SK-N-SH (cell line): ENCODE measurements around the gene SCN11A. TPM values are rescaled to one million over a fixed set of nuclear protein-coding genes. Genes with fewer than 3 reads are reported as not detected.

ENCODE experiments used
- CTCF ChIA-PET: fragments of 300-600, 350-600 bp; formaldehyde crosslinking; extraction: SDS; loops from one replicate; lab custom pipeline; 2021; lab: Yijun Ruan, JAX
- POLR2A ChIA-PET: fragments of 350-600 bp; sonication (Branson Sonifier 250); formaldehyde crosslinking; extraction: SDS; loops from one replicate; lab custom pipeline; 2020; ENCODE audit warnings: antibody characterized with exemption, inconsistent platforms; lab: Yijun Ruan, JAX
- DNase-seq: peaks from one replicate; pipeline ENCODE4 v3.0.0; 2012
- H2AFZ ChIP-seq: fragments of 200-600 bp; sonication (generic); 2 replicates; pipeline ENCODE4 v1.8.1; 2016; ENCODE audit warnings: antibody characterized with exemption, mild to moderate bottlenecking, low read depth
- H3F3A ChIP-seq: fragments of 200-600 bp; sonication (generic); replicated peaks from 2 replicates; pipeline ENCODE3; 2016; ENCODE audit warnings: antibody characterized with exemption, mild to moderate bottlenecking; ENCODE audit not compliant: insufficient read depth
- H3K27ac ChIP-seq, 2 experiments: fragments of 200-500 bp in 1 of 2; fragments of 200-600 bp in 1 of 2; sonication (Bioruptor generic) in 1 of 2; sonication (generic), shearing (Covaris generic) in 1 of 2; 2 replicates each; pipeline versions ENCODE4 v1.5.1 to v1.6.1; 2014 to 2016; ENCODE audit warnings: low read depth in 2 of 2, inconsistent platforms in 1 of 2, low read length in 1 of 2, mild to moderate bottlenecking in 1 of 2, mixed read lengths in 1 of 2
- H3K27me3 ChIP-seq: fragments of 200-600 bp; sonication (generic), shearing (Covaris generic); 2 replicates; pipeline ENCODE4 v1.6.1; 2016; ENCODE audit warnings: mixed run types; ENCODE audit not compliant: insufficient read depth
- H3K36me3 ChIP-seq, 2 experiments: fragments of 200-500 bp in 1 of 2; fragments of 200-600 bp in 1 of 2; sonication (Bioruptor generic) in 1 of 2; sonication (generic) in 1 of 2; replicated peaks in 1 of 2; 2 replicates each; pipeline versions ENCODE3 to v1.5.1; 2014 to 2016; ENCODE audit warnings: low read length in 1 of 2, mild to moderate bottlenecking in 1 of 2; ENCODE audit not compliant: insufficient read depth in 2 of 2, control insufficient read depth in 1 of 2
- H3K4me1 ChIP-seq, 2 experiments: fragments of 200-500 bp in 1 of 2; fragments of 200-600 bp in 1 of 2; sonication (Bioruptor generic) in 1 of 2; sonication (generic), shearing (Covaris generic) in 1 of 2; 2 replicates each; pipeline versions ENCODE4 v1.5.1 to v1.6.1; 2014 to 2016; ENCODE audit warnings: low read depth in 1 of 2, low read length in 1 of 2, mixed run types in 1 of 2; ENCODE audit not compliant: insufficient read depth in 2 of 2, control insufficient read depth in 1 of 2
- H3K4me2 ChIP-seq: fragments of 200-600 bp; sonication (generic), shearing (Covaris generic); 2 replicates; pipeline ENCODE4 v1.6.1; 2017; ENCODE audit warnings: mixed run types
- H3K4me3 ChIP-seq, 2 experiments: fragments of 200-500 bp in 1 of 2; fragments of 200-600 bp in 1 of 2; sonication (Bioruptor generic) in 1 of 2; sonication (generic), shearing (Covaris generic) in 1 of 2; 2 replicates each; pipeline versions ENCODE4 v1.5.1 to v1.8.1; 2014 to 2016; ENCODE audit warnings: low read depth in 2 of 2, inconsistent platforms in 1 of 2, low read length in 1 of 2, mild to moderate bottlenecking in 1 of 2, mixed read lengths in 1 of 2, moderate library complexity in 1 of 2
- H3K79me2 ChIP-seq: fragments of 200-600 bp; sonication (generic); 2 replicates; pipeline ENCODE4 v1.8.1; 2017; ENCODE audit warnings: mild to moderate bottlenecking; ENCODE audit not compliant: insufficient read depth
- H3K9ac ChIP-seq: fragments of 200-600 bp; sonication (generic); 2 replicates; pipeline ENCODE4 v1.6.1; 2017; ENCODE audit warnings: mixed run types
- H3K9me2 ChIP-seq: fragments of 200-600 bp; sonication (generic); 2 replicates; pipeline ENCODE4 v1.6.1; 2017; ENCODE audit warnings: mixed run types
- H3K9me3 ChIP-seq: fragments of 200-600 bp; sonication (generic); 2 replicates; pipeline ENCODE4 v1.6.1; 2017; ENCODE audit warnings: mixed run types, mild to moderate bottlenecking, moderate library complexity
- H4K20me1 ChIP-seq: fragments of 200-600 bp; sonication (generic); 2 replicates; pipeline ENCODE4 v1.6.1; 2017; ENCODE audit warnings: mild to moderate bottlenecking, mixed run types; ENCODE audit not compliant: insufficient read depth
- CTCF ChIP-seq: fragments of 200-600 bp; sonication (generic); IDR thresholded peaks from 2 replicates; pipeline ENCODE4 v1.6.1; 2017; ENCODE audit warnings: antibody characterized with exemption, mild to moderate bottlenecking, moderate library complexity
- FOXJ3 ChIP-seq: sonication (generic); formaldehyde crosslinking; IDR thresholded peaks from 2 replicates; pipeline ENCODE4 v1.5.1; 2020; ENCODE audit warnings: mild to moderate bottlenecking, missing genetic modification reagents
- FOXM1 ChIP-seq: IDR thresholded peaks from 2 replicates; pipeline ENCODE4 v1.4.0; 2012; ENCODE audit warnings: low read depth, mild to moderate bottlenecking
- GABPA ChIP-seq: IDR thresholded peaks from 2 replicates; pipeline ENCODE4 v1.4.0; 2012; ENCODE audit warnings: low read depth, mild to moderate bottlenecking
- GATA2 ChIP-seq: sonication (generic); formaldehyde crosslinking; IDR thresholded peaks from 2 replicates; pipeline ENCODE4 v1.5.0; 2020; ENCODE audit warnings: mild to moderate bottlenecking, missing genetic modification reagents
- JUND ChIP-seq: IDR thresholded peaks from 2 replicates; pipeline ENCODE4 v1.4.0; 2012
- MEF2A ChIP-seq: IDR thresholded peaks from 2 replicates; pipeline ENCODE4 v1.4.0; 2012; ENCODE audit warnings: low read depth, borderline replicate concordance
- NFIC ChIP-seq: IDR thresholded peaks from 2 replicates; pipeline ENCODE4 v1.4.0; 2012; ENCODE audit warnings: borderline replicate concordance
- NRF1 ChIP-seq: IDR thresholded peaks from 2 replicates; pipeline ENCODE4 v1.6.1; 2012; ENCODE audit warnings: low read depth, mild to moderate bottlenecking, low read length
- RAD21 ChIP-seq: IDR thresholded peaks from 2 replicates; pipeline ENCODE4 v1.6.1; 2012; ENCODE audit warnings: mild to moderate bottlenecking, low read length
- RCOR1 ChIP-seq: fragments of 150-350 bp; IDR thresholded peaks from 2 replicates; pipeline ENCODE4 v1.6.1; 2017; ENCODE audit warnings: antibody characterized with exemption, low read length
- REST ChIP-seq: IDR thresholded peaks from 2 replicates; pipeline ENCODE4 v1.6.1; 2012; ENCODE audit warnings: mild to moderate bottlenecking, low read depth, low read length, moderate library complexity
- RXRA ChIP-seq: IDR thresholded peaks from 2 replicates; pipeline ENCODE4 v1.4.0; 2012; ENCODE audit warnings: low read depth, mild to moderate bottlenecking, borderline replicate concordance
- SIN3A ChIP-seq: IDR thresholded peaks from 2 replicates; pipeline ENCODE4 v1.6.1; 2012; ENCODE audit warnings: low read depth, mild to moderate bottlenecking, low read length, moderate library complexity, borderline replicate concordance
- TEAD4 ChIP-seq: IDR thresholded peaks from 2 replicates; pipeline ENCODE4 v1.4.0; 2012; ENCODE audit warnings: mild to moderate bottlenecking, borderline replicate concordance; ENCODE audit not compliant: insufficient read depth
- USF1 ChIP-seq: IDR thresholded peaks from 2 replicates; pipeline ENCODE4 v1.4.0; 2012; ENCODE audit warnings: low read depth, borderline replicate concordance
- USF2 ChIP-seq: fragments of 150-350 bp; IDR thresholded peaks from 2 replicates; pipeline ENCODE4 v1.6.1; 2017; ENCODE audit warnings: antibody characterized with exemption, low read length, low read depth, borderline replicate concordance
- YY1 ChIP-seq: IDR thresholded peaks from 2 replicates; pipeline ENCODE4 v1.4.0; 2012; ENCODE audit warnings: low read depth, mild to moderate bottlenecking
- ZBTB33 ChIP-seq: IDR thresholded peaks from 2 replicates; pipeline ENCODE4 v1.4.0; 2012; ENCODE audit warnings: low read depth, borderline replicate concordance
- WGBS: methylation state at CpG from one replicate; pipeline ENCODE4 v1.1.6; 2017; ENCODE audit warnings: low lambda C conversion rate; 5-methylcytosine and 5-hydroxymethylcytosine counted together
- polyA plus RNA-seq, 3 experiments: library from polyadenylated mRNA; depleted of rRNA; stranded (reverse); fragments of >200 nt; gene quantifications; 2 replicates each; pipeline ENCODE4 v1.2.3, GENCODE V29; 2012

SCN11A gene
- polyA plus RNA-seq, 1 of the 3 experiments (the other 2 are of a cell fraction), result 0.02 TPM

GRCh38 chr3:39088456-39088855, 36.7 kb upstream of the SCN11A start:
- DNase-seq, result no peak
- H3F3A ChIP-seq, result no peaks in the 10 kb centered on the region
- H3K36me3 ChIP-seq, result peaks cover 65 to 75% of the 10 kb centered on the region in 2 experiments
- no peaks in the 10 kb centered on the region for H3K27me3 ChIP-seq
- ChIA-PET POLR2A (no interaction called here), CTCF (interaction anchor here (1.1 to 2.3 kb wide), 2 partner anchors 59 to 200 kb away, joined by 3 to 14 read pairs; no protein-coding TSS in a partner anchor)
- no peak overlapping the region for H3K9ac ChIP-seq
- H3K4me1 ChIP-seq, result no peaks in the 10 kb centered on the region
- H3K9me2 ChIP-seq, result no peaks in the 10 kb centered on the region
- TF ChIP-seq YY1, result no peak
- TF ChIP-seq JUND, result no peak
- no peak for TF ChIP-seq NFIC
- TF ChIP-seq GATA2, result no peak
- TF ChIP-seq USF2, result no peak
- TF ChIP-seq NRF1, result no peak
- no peak for TF ChIP-seq RCOR1
- no peak for TF ChIP-seq TEAD4
- no peak for TF ChIP-seq REST
- no peak for TF ChIP-seq SIN3A
- no peak for TF ChIP-seq RAD21
- no peaks in the 10 kb centered on the region for H3K79me2 ChIP-seq
- no peak overlapping the region for H2AFZ ChIP-seq
- H4K20me1 ChIP-seq, result no peaks in the 10 kb centered on the region
- 100% methylated on average over 3 of the region's 3 CpGs for WGBS
- no peak overlapping the region; a peak in 1 of 4 replicates for H3K27ac ChIP-seq
- H3K4me3 ChIP-seq, result no peak overlapping the region
- H3K9me3 ChIP-seq, result no peaks in the 10 kb centered on the region
- no peak overlapping the region for H3K4me2 ChIP-seq

GRCh38 chr3:39086144-39086543, 34.4 kb upstream of the SCN11A start:
- 89% methylated on average over 4 of the region's 4 CpGs for WGBS
- no peaks in the 10 kb centered on the region for H3K79me2 ChIP-seq
- H3K4me1 ChIP-seq, result no peaks in the 10 kb centered on the region
- POLR2A ChIA-PET, result no interaction called here
- no peaks in the 10 kb centered on the region for H3K9me2 ChIP-seq
- no peaks in the 10 kb centered on the region for H3F3A ChIP-seq
- no peak overlapping the region for H3K27ac ChIP-seq
- H3K4me3 ChIP-seq, result no peak overlapping the region
- H2AFZ ChIP-seq, result no peak overlapping the region
- no peak overlapping the region for H3K4me2 ChIP-seq
- no peak for DNase-seq
- CTCF ChIA-PET, result interaction anchor here (0.8 to 1.6 kb wide), 2 partner anchors 21 to 202 kb away, joined by 4 to 5 read pairs; no protein-coding TSS in a partner anchor
- no peak overlapping the region for H3K9ac ChIP-seq
- no peaks in the 10 kb centered on the region for H3K27me3 ChIP-seq
- no peaks in the 10 kb centered on the region for H4K20me1 ChIP-seq
- H3K36me3 ChIP-seq, result peaks cover 50 to 71% of the 10 kb centered on the region in 2 experiments
- H3K9me3 ChIP-seq, result no peaks in the 10 kb centered on the region
- TF ChIP-seq FOXJ3 (CRISPR knock-in tag), result no peak
- TF ChIP-seq FOXM1, result no peak
- TF ChIP-seq GABPA, result no peak
- TF ChIP-seq RXRA, result no peak
- no peak for TF ChIP-seq CTCF
- TF ChIP-seq ZBTB33, result no peak
- TF ChIP-seq MEF2A, result no peak
- TF ChIP-seq USF1, result no peak
- no peak for TF ChIP-seq RCOR1
- TF ChIP-seq YY1, result no peak
